GM19023 (cell line): ENCODE measurements around the gene CCDC28A.

ENCODE experiments used
- ATAC-seq: cut with Tn5 transposase; IDR thresholded peaks from one replicate; pipeline ENCODE4 v1.9.1; 2021; ENCODE audit warnings: mild to moderate bottlenecking, moderate library complexity; ENCODE audit not compliant: unreplicated experiment

The CCDC28A gene

DNA sequence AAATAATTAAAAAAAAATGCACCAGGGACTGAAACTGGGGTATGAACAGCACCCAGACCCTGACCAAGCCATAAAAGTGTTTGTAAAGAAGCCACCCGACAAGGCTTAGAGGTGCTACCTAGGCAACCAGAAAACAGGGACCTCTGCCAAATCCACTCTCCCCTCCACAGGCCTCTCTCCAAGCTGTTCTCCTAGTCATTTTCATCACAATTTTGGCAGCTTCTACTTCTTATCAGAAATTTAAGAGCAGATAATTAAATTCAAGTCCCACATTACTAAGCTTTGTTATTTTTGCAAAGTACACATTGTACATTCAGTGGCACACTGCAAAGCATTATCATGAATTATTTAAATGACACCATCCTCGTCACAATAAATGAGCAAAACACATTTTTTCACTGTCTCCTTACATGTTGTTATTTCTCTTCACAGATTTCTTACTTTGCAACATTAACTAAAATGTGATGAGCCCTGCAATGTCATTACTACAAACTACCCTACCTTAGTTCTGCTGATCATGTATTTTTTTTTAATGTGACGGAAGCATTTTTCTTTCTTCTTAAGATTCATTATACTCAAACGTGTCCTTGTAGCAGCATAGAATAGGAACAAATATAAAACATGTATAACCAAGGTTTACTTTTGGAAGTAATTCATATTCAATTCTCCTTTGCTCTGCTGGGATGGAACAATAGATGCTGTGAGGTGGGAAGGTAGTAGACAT lies 60.4 kb downstream of the CCDC28A start:
- no peak for ATAC-seq

DNA sequence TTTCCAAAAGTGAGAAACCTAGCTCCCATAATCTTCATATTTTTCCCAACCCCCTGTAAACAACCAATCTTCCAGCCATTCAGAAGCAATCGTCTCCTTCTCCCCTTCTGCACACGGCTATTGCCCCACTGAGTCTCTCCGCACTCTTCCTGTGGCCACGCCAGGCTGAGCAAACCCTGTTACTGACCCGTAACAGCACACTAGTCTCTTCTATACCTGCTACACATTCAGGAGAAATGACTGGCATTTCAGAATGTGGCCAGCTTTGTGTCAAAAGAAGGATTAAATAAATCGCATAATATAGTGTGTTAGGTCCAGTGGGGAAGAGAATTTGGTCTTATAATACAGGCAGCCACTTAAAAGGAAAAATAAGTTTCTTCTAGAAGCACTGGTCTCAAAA lies 63.7 kb downstream of the CCDC28A start:
- no peak for ATAC-seq
